Activated CD8-positive, alpha-beta T cell treated with anti-CD3 and anti-CD28 coated beads, Interleukin-2, amount 10 ng/mL, durations not matched to agents 7 days and 5 days (primary cell): ENCODE measurements around the gene NOD2. TPM values are rescaled to one million over a fixed set of nuclear protein-coding genes. Genes with fewer than 3 reads are reported as not detected.

Experiments
- ATAC-seq: fragments of 150-1000 bp; cut with Tn5 transposase; one replicate; pipeline ENCODE4 v1.10.0; 2021; ENCODE audit warnings: moderate library complexity
- CTCF ChIA-PET: fragments of 350-600 bp; sonication (Branson Sonifier 250); formaldehyde crosslinking; loops from one replicate; lab custom pipeline; 2021; ENCODE audit warnings: antibody characterized with exemption; lab: Charles Lee
- POLR2A ChIA-PET: fragments of 350-600 bp; sonication (Branson Sonifier 250); formaldehyde crosslinking; loops from one replicate; lab custom pipeline; 2021; ENCODE audit warnings: antibody characterized with exemption; lab: Charles Lee
- DNase-seq: peaks from one replicate; pipeline ENCODE4 v3.0.0-alpha.2; 2020
- H3K27ac Mint-ChIP-seq: one replicate; pipeline ENCODE4 v1.8.0; 2021; ENCODE audit warnings: mild to moderate bottlenecking, mixed read lengths
- H3K27me3 Mint-ChIP-seq: one replicate; pipeline ENCODE4 v1.8.0; 2021; ENCODE audit warnings: low read depth, mixed read lengths
- H3K36me3 Mint-ChIP-seq: one replicate; pipeline ENCODE4 v1.8.0; 2021; ENCODE audit warnings: low read depth, mixed read lengths
- H3K4me1 Mint-ChIP-seq: one replicate; pipeline ENCODE4 v1.8.0; 2021; ENCODE audit warnings: low read depth, mixed read lengths
- H3K4me3 Mint-ChIP-seq: one replicate; pipeline ENCODE4 v1.8.0; 2021; ENCODE audit warnings: mild to moderate bottlenecking, mixed read lengths
- H3K9me3 Mint-ChIP-seq: one replicate; pipeline ENCODE4 v1.8.0; 2022; ENCODE audit warnings: mixed read lengths; ENCODE audit not compliant: insufficient read depth
- total RNA-seq, 2 experiments: library from RNA; stranded (reverse); gene quantifications; one replicate each; pipeline ENCODE4 v1.2.3, GENCODE V29; 2021

Gene NOD2
- total RNA-seq, 2 experiments from 2014 or later: 1.6 to 1.7 TPM

DNA sequence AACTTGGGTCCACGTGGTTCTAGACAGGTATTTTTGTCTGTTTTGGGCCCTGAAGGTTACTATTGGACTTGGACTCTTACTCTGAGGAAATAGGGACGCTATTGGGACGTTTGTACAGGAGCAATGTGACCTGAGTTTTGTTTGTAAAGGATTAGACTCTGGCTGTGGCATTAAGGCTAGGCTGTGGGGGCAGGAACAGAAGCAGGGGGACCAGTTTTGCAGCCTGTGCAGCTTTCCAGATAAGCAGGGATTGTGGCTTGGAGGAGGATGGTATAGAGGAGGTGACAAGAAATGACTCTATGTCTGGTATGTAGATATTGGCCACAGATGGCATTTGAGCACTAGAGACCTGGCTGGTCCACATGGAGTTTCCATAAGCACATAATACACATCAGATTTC is 12.8 kb downstream of the NOD2 start:
- no peak for DNase-seq
- Mint-ChIP-seq H3K36me3 (peaks cover 21% of the 10 kb centered on the region), H3K27me3 (no peaks in the 10 kb centered on the region), H3K27ac (no peak overlapping the region), H3K9me3 (peaks cover 21% of the 10 kb centered on the region), H3K4me1 (peaks cover 19% of the 10 kb centered on the region), H3K4me3 (no peak overlapping the region)
- CTCF ChIA-PET: no interaction called here
- ATAC-seq: no peak
- POLR2A ChIA-PET: no interaction called here

DNA sequence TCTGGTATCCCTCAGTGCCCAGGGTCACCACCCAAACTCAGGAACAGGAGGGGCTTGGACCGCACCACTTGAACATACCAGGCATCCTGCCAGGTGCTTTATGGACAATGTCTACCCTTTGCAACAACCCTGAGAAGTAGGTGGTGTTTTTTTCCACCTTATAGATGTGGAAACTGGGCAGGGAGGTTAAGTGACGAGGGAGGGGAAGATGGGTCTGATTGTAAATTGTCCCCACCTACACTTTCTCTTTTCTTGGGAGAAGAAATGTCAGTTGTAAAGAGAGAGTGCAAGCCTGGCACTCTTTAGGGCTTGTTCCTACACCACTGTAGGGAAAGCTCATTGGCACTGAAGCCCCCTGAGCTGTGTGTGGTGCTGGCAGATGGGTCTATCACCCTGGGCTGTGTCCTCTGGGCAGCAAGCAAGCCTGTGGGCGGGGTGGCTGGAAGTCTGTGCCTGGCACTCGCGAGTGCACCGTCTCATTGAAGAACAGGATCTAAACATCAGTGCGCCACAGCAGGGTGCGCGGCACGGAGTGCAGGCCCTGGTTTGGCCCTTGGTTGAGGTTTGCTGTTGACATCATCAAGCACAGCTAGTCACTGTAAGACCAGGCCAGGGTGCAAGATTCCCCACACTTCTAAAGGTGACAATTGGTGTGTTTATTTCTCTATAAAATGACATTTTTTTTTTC is 15.1 kb downstream of the NOD2 start:
- ATAC-seq (no peak), DNase-seq (no peak)
- Mint-ChIP-seq H3K27me3 (no peaks in the 10 kb centered on the region), H3K4me3 (no peak overlapping the region), H3K27ac (no peak overlapping the region), H3K36me3 (peaks cover 20% of the 10 kb centered on the region), H3K4me1 (peaks cover 19% of the 10 kb centered on the region), H3K9me3 (peaks cover 21% of the 10 kb centered on the region)
- CTCF ChIA-PET: interaction anchor here (0.8 to 1.6 kb wide), 4 partner anchors 12 to 43 kb away, joined by 3 to 6 read pairs (median 4); no protein-coding TSS in a partner anchor
- POLR2A ChIA-PET: interaction anchor here (1.1 kb wide), 2 partner anchors 9 to 33 kb away, joined by 3 to 5 read pairs; partner anchors contain the start of gene CYLD

DNA sequence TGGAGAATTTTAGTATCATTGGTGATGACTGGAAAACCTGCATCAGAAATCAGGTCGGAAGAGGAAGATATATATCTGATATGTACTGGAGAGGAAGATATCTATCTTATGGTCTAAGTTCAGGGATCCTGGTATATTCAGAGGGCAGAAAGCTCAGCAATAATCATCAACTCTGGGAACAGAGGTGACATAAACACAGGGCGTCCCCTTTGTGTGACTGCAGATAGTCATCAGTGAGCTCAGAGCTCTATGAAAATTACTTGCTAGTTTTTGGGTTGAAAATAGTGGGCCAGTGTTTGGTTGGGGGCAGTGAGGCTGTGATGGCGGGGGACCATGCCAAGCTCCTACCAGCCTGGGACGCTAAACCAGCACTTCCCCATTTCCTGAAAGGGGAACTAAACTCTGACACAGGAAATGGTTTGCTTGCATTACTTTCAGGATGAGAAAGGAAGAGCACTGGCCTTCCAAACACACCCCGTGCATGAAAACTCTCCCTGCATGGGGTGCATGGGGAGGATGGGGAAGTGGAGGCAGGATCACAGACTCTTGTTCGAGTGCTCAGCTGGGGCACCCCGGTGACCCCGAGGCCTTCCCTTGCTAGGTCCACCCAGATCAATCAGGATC is 15.8 kb downstream of the NOD2 start:
- Mint-ChIP-seq H3K27ac (peak overlapping the region; percentile 58), H3K36me3 (peaks cover 13% of the 10 kb centered on the region), H3K4me1 (peaks cover 19% of the 10 kb centered on the region)

GRCh38 chr16:50709980-50710379 is 16.6 kb downstream of the NOD2 start:
- H3K4me1 Mint-ChIP-seq: peaks cover 19% of the 10 kb centered on the region
- peaks cover 8% of the 10 kb centered on the region for H3K36me3 Mint-ChIP-seq

More for the DNA sequence above, 15.8 kb downstream of the NOD2 start:
- CTCF ChIA-PET: interaction anchor here (0.8 to 1.6 kb wide), 4 partner anchors 11 to 44 kb away, joined by 3 to 6 read pairs (median 4); no protein-coding TSS in a partner anchor
- ATAC-seq (no peak), DNase-seq (no peak)
- Mint-ChIP-seq H3K27me3 (no peaks in the 10 kb centered on the region), H3K4me3 (no peak overlapping the region), H3K9me3 (peaks cover 14% of the 10 kb centered on the region)
- POLR2A ChIA-PET: interaction anchor here (1.1 kb wide), 1 partner anchor 32 kb away, joined by 5 read pairs; the partner anchor contains the start of gene CYLD

GRCh38 chr16:50711040-50711439 is 17.6 kb downstream of the NOD2 start:
- DNase-seq: no peak
- ChIA-PET POLR2A (no interaction called here), CTCF (no interaction called here)
- no peaks in the 10 kb centered on the region for H3K9me3 Mint-ChIP-seq
- no peak overlapping the region for H3K4me3 Mint-ChIP-seq
- H3K4me1 Mint-ChIP-seq: peaks cover 19% of the 10 kb centered on the region
- ATAC-seq: no peak
- H3K27me3 Mint-ChIP-seq: no peaks in the 10 kb centered on the region
- no peaks in the 10 kb centered on the region for H3K36me3 Mint-ChIP-seq
- H3K27ac Mint-ChIP-seq: no peak overlapping the region

More at GRCh38 chr16:50709980-50710379, 16.6 kb downstream of the NOD2 start:
- Mint-ChIP-seq H3K4me3 (no peak overlapping the region), H3K27ac (no peak overlapping the region), H3K27me3 (no peaks in the 10 kb centered on the region), H3K9me3 (peaks cover 9% of the 10 kb centered on the region)
- ChIA-PET POLR2A (no interaction called here), CTCF (no interaction called here)
- ATAC-seq (no peak), DNase-seq (no peak)

- no peak for ATAC-seq
- Mint-ChIP-seq H3K27ac (no peak overlapping the region), H3K4me1 (peaks cover 27% of the 10 kb centered on the region), H3K4me3 (no peak overlapping the region), H3K36me3 (no peaks in the 10 kb centered on the region), H3K27me3 (no peaks in the 10 kb centered on the region), H3K9me3 (no peaks in the 10 kb centered on the region)
- no peak for DNase-seq
- ChIA-PET CTCF (no interaction called here), POLR2A (no interaction called here)
Measured at GRCh38 chr16:50711862-50712559, 18.6 kb downstream of the NOD2 start.

DNA sequence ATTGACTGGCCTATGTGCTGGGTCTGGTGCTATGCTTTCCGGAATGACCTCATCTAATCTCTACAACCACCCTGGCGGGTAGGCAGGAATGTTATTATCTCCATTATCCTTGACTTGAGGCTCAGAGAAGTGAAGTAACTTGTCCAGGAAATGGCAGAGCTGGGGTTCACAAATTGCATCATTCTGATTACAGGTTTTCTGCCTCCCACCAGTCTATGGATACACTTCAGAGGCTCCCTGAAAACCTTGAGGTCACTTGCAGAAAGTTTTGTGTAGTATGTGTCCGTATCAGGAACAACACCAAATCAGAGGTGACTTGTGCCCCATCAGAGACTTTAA is 19.1 kb downstream of the NOD2 start:
- CTCF ChIA-PET: no interaction called here
- ATAC-seq: no peak
- H3K9me3 Mint-ChIP-seq: no peaks in the 10 kb centered on the region
- no peaks in the 10 kb centered on the region for H3K36me3 Mint-ChIP-seq
- no peak for DNase-seq
- POLR2A ChIA-PET: no interaction called here
- no peaks in the 10 kb centered on the region for H3K27me3 Mint-ChIP-seq
- no peak overlapping the region for H3K27ac Mint-ChIP-seq
- H3K4me1 Mint-ChIP-seq: peaks cover 32% of the 10 kb centered on the region
- no peak overlapping the region for H3K4me3 Mint-ChIP-seq

DNA sequence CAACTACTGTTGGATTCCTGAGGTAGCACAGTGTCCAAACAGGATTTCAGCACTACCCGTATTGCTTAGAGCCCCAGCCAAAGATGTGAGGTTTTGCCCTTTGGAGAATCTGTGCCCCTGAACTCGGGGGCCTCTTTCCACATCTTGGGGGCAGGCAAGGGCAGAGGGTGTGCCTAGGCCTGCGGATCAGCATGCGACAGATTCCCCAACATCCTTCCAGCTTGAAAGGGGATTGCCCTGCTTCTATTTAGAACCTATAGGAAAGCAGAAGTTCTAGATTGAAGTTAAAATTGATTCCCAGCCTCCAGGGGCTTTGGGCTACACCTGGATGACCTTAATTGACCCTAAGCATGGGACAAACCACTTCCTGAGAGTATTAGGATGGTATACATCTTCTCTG is 19.6 kb downstream of the NOD2 start:
- no peak overlapping the region for H3K4me3 Mint-ChIP-seq
- no peak for DNase-seq
- ChIA-PET POLR2A (no interaction called here), CTCF (interaction anchor here (1.1 kb wide), 1 partner anchor 93 kb away, joined by 3 read pairs; no protein-coding TSS in a partner anchor)
- H3K36me3 Mint-ChIP-seq: no peaks in the 10 kb centered on the region
- no peaks in the 10 kb centered on the region for H3K27me3 Mint-ChIP-seq
- no peak for ATAC-seq
- no peaks in the 10 kb centered on the region for H3K9me3 Mint-ChIP-seq
- H3K4me1 Mint-ChIP-seq: peaks cover 33% of the 10 kb centered on the region
- H3K27ac Mint-ChIP-seq: no peak overlapping the region

- no peaks in the 10 kb centered on the region for H3K27me3 Mint-ChIP-seq
- ATAC-seq (no peak), DNase-seq (no peak)
- H3K4me3 Mint-ChIP-seq: no peak overlapping the region
- ChIA-PET CTCF (interaction anchor here (1.4 kb wide), 1 partner anchor 89 kb away, joined by 5 read pairs; no protein-coding TSS in a partner anchor), POLR2A (interaction anchor here (1.1 to 1.3 kb wide), 2 partner anchors 9 to 14 kb away, joined by 3 to 6 read pairs; no protein-coding TSS in a partner anchor)
- peaks cover 2% of the 10 kb centered on the region for H3K36me3 Mint-ChIP-seq
- H3K27ac Mint-ChIP-seq: no peak overlapping the region
- H3K9me3 Mint-ChIP-seq: no peaks in the 10 kb centered on the region
- peaks cover 32% of the 10 kb centered on the region for H3K4me1 Mint-ChIP-seq
Measured at GRCh38 chr16:50717091-50717490, 23.7 kb downstream of the NOD2 start.

- no peak overlapping the region for H3K27ac Mint-ChIP-seq
- peaks cover 35% of the 10 kb centered on the region for H3K4me1 Mint-ChIP-seq
- H3K27me3 Mint-ChIP-seq: no peaks in the 10 kb centered on the region
- ChIA-PET CTCF (interaction anchor here (1.4 kb wide), 1 partner anchor 89 kb away, joined by 5 read pairs; no protein-coding TSS in a partner anchor), POLR2A (interaction anchor here (1.1 kb wide), 1 partner anchor 9 kb away, joined by 3 read pairs; no protein-coding TSS in a partner anchor)
- ATAC-seq (no peak), DNase-seq (no peak)
- no peak overlapping the region for H3K4me3 Mint-ChIP-seq
- peaks cover 2% of the 10 kb centered on the region for H3K9me3 Mint-ChIP-seq
- peaks cover 4% of the 10 kb centered on the region for H3K36me3 Mint-ChIP-seq
Measured at GRCh38 chr16:50717494-50717893, 24.1 kb downstream of the NOD2 start.

DNA sequence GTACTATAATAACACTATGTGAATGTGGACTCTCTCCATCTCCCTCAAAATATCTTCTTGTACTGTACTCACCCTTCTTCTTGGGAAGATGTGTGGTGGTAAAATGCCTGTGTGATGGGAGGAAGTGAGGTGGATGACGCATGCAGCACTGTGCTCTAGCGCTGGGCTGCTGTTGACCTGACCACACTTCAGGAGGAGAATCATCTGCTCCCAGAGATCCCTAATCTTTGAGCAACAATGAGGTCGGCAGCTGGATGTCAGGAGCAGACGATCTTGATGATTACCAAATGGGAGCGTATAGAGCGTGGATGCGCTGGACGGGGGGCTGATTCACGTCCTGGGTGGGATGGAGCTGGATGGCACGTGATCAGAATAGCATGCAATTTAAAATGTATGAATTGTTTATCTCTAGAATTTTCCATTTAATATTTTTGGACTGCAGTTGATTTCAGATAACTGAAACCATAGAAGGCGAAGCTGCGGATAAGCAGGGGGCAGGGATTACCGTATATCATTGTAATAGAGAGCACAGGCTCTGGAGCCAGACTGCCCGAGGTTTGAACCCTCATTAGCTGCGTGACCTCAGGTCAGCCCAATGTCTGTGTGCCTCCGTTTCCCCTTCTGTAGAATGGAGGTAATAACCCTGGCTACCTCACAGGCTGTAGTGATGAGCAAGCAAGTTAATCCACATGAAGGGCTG is 24.8 kb downstream of the NOD2 start:
- H3K4me1 Mint-ChIP-seq: peaks cover 36% of the 10 kb centered on the region
- no peak for ATAC-seq
- no peak overlapping the region for H3K27ac Mint-ChIP-seq
- H3K27me3 Mint-ChIP-seq: no peaks in the 10 kb centered on the region
- CTCF ChIA-PET: interaction anchor here (1.1 to 5.1 kb wide), 3 partner anchors 37 to 88 kb away, joined by 3 to 27 read pairs (median 4); partner anchors contain the start of gene SNX20
- H3K4me3 Mint-ChIP-seq: no peak overlapping the region
- H3K36me3 Mint-ChIP-seq: peaks cover 10% of the 10 kb centered on the region
- POLR2A ChIA-PET: interaction anchor here (1.5 kb wide), 1 partner anchor 26 kb away, joined by 5 read pairs; no protein-coding TSS in a partner anchor
- no peak for DNase-seq
- peaks cover 6% of the 10 kb centered on the region for H3K9me3 Mint-ChIP-seq
